WTC11 (cell line): Measurements from ENCODE around the gene PPP2R3C.

ENCODE experiments used
- CTCF ChIP-seq: fragments of 200-600 bp; IDR thresholded peaks from 2 replicates; pipeline ENCODE4 v1.8.0; 2022; ENCODE audit warnings: antibody characterized with exemption
- ETV6 ChIP-seq: sonication (generic); formaldehyde crosslinking; IDR thresholded peaks from 2 replicates; pipeline ENCODE4 v1.8.1; 2022; ENCODE audit warnings: mild to moderate bottlenecking, missing genetic modification reagents
- FOXP1 ChIP-seq: sonication (generic); formaldehyde crosslinking; IDR thresholded peaks from 2 replicates; pipeline ENCODE4 v1.8.0; 2022; ENCODE audit warnings: missing genetic modification reagents, mild to moderate bottlenecking, moderate library complexity, borderline replicate concordance
- MAX ChIP-seq: sonication (generic); formaldehyde crosslinking; IDR thresholded peaks from 2 replicates; pipeline ENCODE4 v1.8.0; 2022; ENCODE audit warnings: mild to moderate bottlenecking, missing genetic modification reagents
- PRDM15 ChIP-seq: sonication (generic); formaldehyde crosslinking; IDR thresholded peaks from 2 replicates; pipeline ENCODE4 v1.8.0; 2022; ENCODE audit warnings: missing genetic modification reagents
- SP1 ChIP-seq: sonication (generic); formaldehyde crosslinking; conservative IDR thresholded peaks from 2 replicates; pipeline ENCODE4 v1.8.1; 2022; ENCODE audit warnings: missing genetic modification reagents
- TEAD1 ChIP-seq: sonication (generic); formaldehyde crosslinking; IDR thresholded peaks from 2 replicates; pipeline ENCODE4 v1.8.0; 2022; ENCODE audit warnings: mild to moderate bottlenecking, missing genetic modification reagents
- ZNF138 ChIP-seq: sonication (generic); formaldehyde crosslinking; conservative IDR thresholded peaks from 2 replicates; pipeline ENCODE4 v1.8.1; 2022; ENCODE audit warnings: mild to moderate bottlenecking, moderate library complexity, missing genetic modification reagents
- TF ChIP-seq, protein P1 (sequence below): sonication (generic); formaldehyde crosslinking; IDR thresholded peaks from 2 replicates; pipeline ENCODE4 v1.8.0; 2022; ENCODE audit warnings: mild to moderate bottlenecking, missing genetic modification reagents

- no peak for TF ChIP-seq CTCF
- TF ChIP-seq TEAD1 (CRISPR knock-in tag), result no peak
- TF ChIP-seq FOXP1 (CRISPR knock-in tag), result no peak
- no peak for TF ChIP-seq ETV6 (CRISPR knock-in tag)
- TF ChIP-seq MAX (CRISPR knock-in tag), result no peak
- no peak for TF ChIP-seq ZNF138 (CRISPR knock-in tag)
- TF ChIP-seq SP1 (CRISPR knock-in tag), result no peak
- TF ChIP-seq PRDM15 (CRISPR knock-in tag), result no peak
- TF ChIP-seq, protein P1, sequence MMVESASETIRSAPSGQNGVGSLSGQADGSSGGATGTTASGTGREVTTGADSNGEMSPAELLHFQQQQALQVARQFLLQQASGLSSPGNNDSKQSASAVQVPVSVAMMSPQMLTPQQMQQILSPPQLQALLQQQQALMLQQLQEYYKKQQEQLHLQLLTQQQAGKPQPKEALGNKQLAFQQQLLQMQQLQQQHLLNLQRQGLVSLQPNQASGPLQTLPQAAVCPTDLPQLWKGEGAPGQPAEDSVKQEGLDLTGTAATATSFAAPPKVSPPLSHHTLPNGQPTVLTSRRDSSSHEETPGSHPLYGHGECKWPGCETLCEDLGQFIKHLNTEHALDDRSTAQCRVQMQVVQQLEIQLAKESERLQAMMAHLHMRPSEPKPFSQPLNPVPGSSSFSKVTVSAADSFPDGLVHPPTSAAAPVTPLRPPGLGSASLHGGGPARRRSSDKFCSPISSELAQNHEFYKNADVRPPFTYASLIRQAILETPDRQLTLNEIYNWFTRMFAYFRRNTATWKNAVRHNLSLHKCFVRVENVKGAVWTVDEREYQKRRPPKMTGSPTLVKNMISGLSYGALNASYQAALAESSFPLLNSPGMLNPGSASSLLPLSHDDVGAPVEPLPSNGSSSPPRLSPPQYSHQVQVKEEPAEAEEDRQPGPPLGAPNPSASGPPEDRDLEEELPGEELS (CRISPR knock-in tag), result no peak
These were observed 25.4 kb upstream of the PPP2R3C start for GRCh38 chr14:35147186-35147585.
